ENCODE data around the gene POLR2E. TPM values are rescaled to one million over a fixed set of nuclear protein-coding genes. Genes with fewer than 3 reads are reported as not detected.

Gene POLR2E
- total RNA-seq, 1 donor = 70.2 TPM

GRCh38 chr19:1125601-1126467 is 30.7 kb upstream of the POLR2E start:
- peaks cover 46% of the 10 kb centered on the region for H4K20me1 ChIP-seq (ENCODE audit: insufficient read depth, low read length)

GRCh38 chr19:1123885-1124677 is 28.9 kb upstream of the POLR2E start:
- peaks cover 84% of the 10 kb centered on the region for H3K36me3 ChIP-seq (ENCODE audit: insufficient read depth, low read length)

More at GRCh38 chr19:1125601-1126467, 30.7 kb upstream of the POLR2E start:
- Histone ChIP-seq H3K4me2 (ENCODE audit: insufficient read depth, low read length) (peak overlapping the region; percentile 29), H3K27me3 (ENCODE audit: insufficient read depth, low read length) (no peaks in the 10 kb centered on the region), H3K9me3 (ENCODE audit: low read depth, low read length) (no peaks in the 10 kb centered on the region), H3K36me3 (ENCODE audit: insufficient read depth, low read length) (peaks cover 76% of the 10 kb centered on the region), H2AFZ (ENCODE audit: low read length) (no peak overlapping the region), H3K4me3 (ENCODE audit: insufficient read depth, low read length) (no peak overlapping the region), H3K79me2 (ENCODE audit: insufficient read depth, low read length) (peaks cover 93% of the 10 kb centered on the region), H3K27ac (ENCODE audit: low read depth, low read length) (peak overlapping the region; percentile 91), H3K4me1 (ENCODE audit: insufficient read depth, low read length) (peaks cover 35% of the 10 kb centered on the region)
- DNase-seq (ENCODE audit: insufficient read length, low spot score, missing footprints) = peak; percentile 100
- no peak for TF ChIP-seq CTCF (IDR thresholded peaks at IDR 0.05; ENCODE audit: extremely low read depth, low read depth, low read length)

DNA sequence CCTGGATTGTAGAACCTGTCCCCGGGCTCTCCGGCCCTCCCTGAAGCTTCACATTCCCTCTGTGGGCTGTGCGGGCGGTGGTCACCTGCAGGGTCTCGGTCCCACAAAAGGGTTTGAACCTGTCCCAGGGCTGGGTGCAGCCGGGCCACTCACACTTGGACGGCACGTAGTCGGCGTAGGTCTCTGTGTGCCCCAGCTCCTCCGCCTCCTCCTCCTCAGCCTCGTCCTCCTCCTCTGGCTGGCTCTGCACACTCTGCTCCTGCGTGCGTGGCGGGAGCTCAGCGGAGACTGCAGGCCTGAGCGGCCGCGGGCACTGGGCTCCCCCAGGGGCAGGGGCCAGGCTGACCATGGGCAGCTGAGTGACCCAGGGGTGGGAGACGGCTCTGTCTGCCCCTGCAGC is 28.2 kb upstream of the POLR2E start:
- H3K27ac ChIP-seq (ENCODE audit: low read depth, low read length) = no peak overlapping the region
- H3K36me3 ChIP-seq (ENCODE audit: insufficient read depth, low read length) = peaks cover 91% of the 10 kb centered on the region
- no peak overlapping the region for H3K4me3 ChIP-seq (ENCODE audit: insufficient read depth, low read length)
- DNase-seq (ENCODE audit: insufficient read length, low spot score, missing footprints) = no peak
- H3K9me3 ChIP-seq (ENCODE audit: low read depth, low read length) = no peaks in the 10 kb centered on the region
- H3K4me2 ChIP-seq (ENCODE audit: insufficient read depth, low read length) = no peak overlapping the region
- peaks cover 33% of the 10 kb centered on the region for H4K20me1 ChIP-seq (ENCODE audit: insufficient read depth, low read length)
- no peak for TF ChIP-seq CTCF (IDR thresholded peaks at IDR 0.05; ENCODE audit: extremely low read depth, low read depth, low read length)
- no peaks in the 10 kb centered on the region for H3K27me3 ChIP-seq (ENCODE audit: insufficient read depth, low read length)
- H2AFZ ChIP-seq (ENCODE audit: low read length) = no peak overlapping the region
- peaks cover 20% of the 10 kb centered on the region for H3K4me1 ChIP-seq (ENCODE audit: insufficient read depth, low read length)
- H3K79me2 ChIP-seq (ENCODE audit: insufficient read depth, low read length) = peaks cover 75% of the 10 kb centered on the region

More at GRCh38 chr19:1123885-1124677, 28.9 kb upstream of the POLR2E start:
- H3K4me1 ChIP-seq (ENCODE audit: insufficient read depth, low read length) = peaks cover 20% of the 10 kb centered on the region
- DNase-seq (ENCODE audit: insufficient read length, low spot score, missing footprints) = no peak
- H3K27me3 ChIP-seq (ENCODE audit: insufficient read depth, low read length) = no peaks in the 10 kb centered on the region
- no peak overlapping the region for H3K4me3 ChIP-seq (ENCODE audit: insufficient read depth, low read length)
- TF ChIP-seq CTCF (IDR thresholded peaks at IDR 0.05; ENCODE audit: extremely low read depth, low read depth, low read length) = no peak
- H3K4me2 ChIP-seq (ENCODE audit: insufficient read depth, low read length) = no peak overlapping the region
- peak overlapping the region; percentile 48 for H3K27ac ChIP-seq (ENCODE audit: low read depth, low read length)
- H4K20me1 ChIP-seq (ENCODE audit: insufficient read depth, low read length) = peaks cover 34% of the 10 kb centered on the region
- peaks cover 80% of the 10 kb centered on the region for H3K79me2 ChIP-seq (ENCODE audit: insufficient read depth, low read length)
- no peaks in the 10 kb centered on the region for H3K9me3 ChIP-seq (ENCODE audit: low read depth, low read length)
- H2AFZ ChIP-seq (ENCODE audit: low read length) = no peak overlapping the region

- H3K79me2 ChIP-seq (ENCODE audit: insufficient read depth, low read length) = peaks cover 71% of the 10 kb centered on the region
- peaks cover 94% of the 10 kb centered on the region for H3K36me3 ChIP-seq (ENCODE audit: insufficient read depth, low read length)
- H3K4me2 ChIP-seq (ENCODE audit: insufficient read depth, low read length) = no peak overlapping the region
- TF ChIP-seq CTCF (IDR thresholded peaks at IDR 0.05; ENCODE audit: extremely low read depth, low read depth, low read length) = no peak
- H3K4me1 ChIP-seq (ENCODE audit: insufficient read depth, low read length) = peaks cover 20% of the 10 kb centered on the region
- DNase-seq (ENCODE audit: insufficient read length, low spot score, missing footprints) = peak; percentile 100
- H3K9me3 ChIP-seq (ENCODE audit: low read depth, low read length) = no peaks in the 10 kb centered on the region
- H2AFZ ChIP-seq (ENCODE audit: low read length) = no peak overlapping the region
- H3K27ac ChIP-seq (ENCODE audit: low read depth, low read length) = no peak overlapping the region
- H4K20me1 ChIP-seq (ENCODE audit: insufficient read depth, low read length) = peaks cover 36% of the 10 kb centered on the region
- H3K4me3 ChIP-seq (ENCODE audit: insufficient read depth, low read length) = no peak overlapping the region
- no peaks in the 10 kb centered on the region for H3K27me3 ChIP-seq (ENCODE audit: insufficient read depth, low read length)
These were observed 27.8 kb upstream of the POLR2E start for GRCh38 chr19:1122972-1123363.

Data from osteoblast (primary cell).